GM12878 (cell line): Measurements from ENCODE around the gene SHISA6. TPM values are rescaled to one million over a fixed set of nuclear protein-coding genes. Genes with fewer than 3 reads are reported as not detected.

Experiments used
- ATAC-seq: fragments of 200-7000 bp; cut with Tn5 transposase; 3 replicates; pipeline ENCODE4 v1.9.1; 2020; ENCODE audit warnings: mild to moderate bottlenecking, moderate library complexity
- BruUV-seq: library from RNA; stranded (reverse); fragments of 400-500 nt; replicated peaks from 2 replicates; lab custom pipeline; 2021; lab: Mats Ljungman, UMichigan
- CTCF ChIA-PET: fragments of 300-600 bp; sonication (Branson Sonifier 250); formaldehyde crosslinking; extraction: SDS; loops from one replicate; lab custom pipeline; 2021; ENCODE audit warnings: inconsistent platforms; lab: Yijun Ruan, JAX
- POLR2A ChIA-PET: fragments of 350-600 bp; formaldehyde crosslinking; extraction: SDS; loops from one replicate; lab custom pipeline; 2021; ENCODE audit warnings: inconsistent platforms; lab: Charles Lee
- RAD21 ChIA-PET: fragments of 300-600 bp; sonication (Branson Sonifier 250); formaldehyde crosslinking; loops from one replicate; lab custom pipeline; 2023; ENCODE audit warnings: antibody characterized with exemption; ENCODE audit not compliant: unreplicated experiment; lab: Charles Lee
- SMC1A ChIA-PET: fragments of 300-600 bp; sonication (Branson Sonifier 250); formaldehyde crosslinking; loops from one replicate; lab custom pipeline; 2023; ENCODE audit not compliant: unreplicated experiment, uncharacterized antibody; lab: Charles Lee
- DNase-seq: peaks from one replicate; pipeline ENCODE4 v3.0.0-alpha.2; 2011; ENCODE audit warnings: low read depth, low spot score
- FAIRE-seq: peaks from 3 replicates; lab custom pipeline; 2011; peaks lifted over from hg19 to GRCh38; lab: Jason Lieb, UNC
- H2AFZ ChIP-seq: 2 replicates; pipeline ENCODE4 v1.6.0; 2011; ENCODE audit warnings: low read depth, low read length, control low read depth; ENCODE audit not compliant: control insufficient read depth
- H3K27ac ChIP-seq: 2 replicates; pipeline ENCODE4 v1.5.1; 2011; ENCODE audit warnings: control low read depth; ENCODE audit not compliant: control insufficient read depth, insufficient read depth
- H3K27me3 ChIP-seq, 2 experiments: replicated peaks in 1 of 2; 2 replicates each; pipeline versions ENCODE4 v1.6.0 to v1.6.1; 2011; ENCODE audit warnings: low read length in 1 of 2; ENCODE audit not compliant: control insufficient read depth in 2 of 2, insufficient read depth in 2 of 2
- H3K36me3 ChIP-seq, 2 experiments: 2 replicates each; pipeline ENCODE4 v1.5.1; 2011; ENCODE audit warnings: low read length in 1 of 2; ENCODE audit not compliant: control insufficient read depth in 2 of 2, insufficient read depth in 2 of 2
- H3K4me1 ChIP-seq: 2 replicates; pipeline ENCODE4 v1.6.1; 2011; ENCODE audit warnings: mild to moderate bottlenecking, low read length, moderate library complexity, mixed read lengths; ENCODE audit not compliant: control insufficient read depth, insufficient read depth
- H3K4me2 ChIP-seq: 2 replicates; pipeline ENCODE4 v1.6.0; 2011; ENCODE audit warnings: control low read depth; ENCODE audit not compliant: control insufficient read depth, insufficient read depth
- H3K4me3 ChIP-seq: fragments of 200-600 bp; sonication (generic); 2 replicates; pipeline ENCODE4 v1.5.1; 2016
- H3K79me2 ChIP-seq: 2 replicates; pipeline ENCODE4 v1.6.0; 2011; ENCODE audit warnings: low read length; ENCODE audit not compliant: control insufficient read depth, insufficient read depth
- H3K9ac ChIP-seq: 2 replicates; pipeline ENCODE4 v1.8.0; 2011; ENCODE audit warnings: low read length, control low read depth, mixed read lengths; ENCODE audit not compliant: control insufficient read depth, insufficient read depth
- H3K9me3 ChIP-seq: replicated peaks from 3 replicates; pipeline ENCODE4 v1.5.1; 2011; ENCODE audit warnings: mild to moderate bottlenecking, low read length; ENCODE audit not compliant: control insufficient read depth, insufficient read depth
- H4K20me1 ChIP-seq: 2 replicates; pipeline ENCODE4 v1.6.0; 2011; ENCODE audit not compliant: control insufficient read depth, insufficient read depth
- E2F8 ChIP-seq: fragments of 450-650 bp; IDR thresholded peaks from 2 replicates; pipeline ENCODE4 v1.6.1; 2018; ENCODE audit warnings: mild to moderate bottlenecking, low read depth, moderate library complexity; ENCODE audit not compliant: partially characterized antibody
- EZH2 ChIP-seq: IDR thresholded peaks from 2 replicates; pipeline ENCODE4 v1.6.1; 2012; ENCODE audit warnings: low read depth, mild to moderate bottlenecking, control low read depth, inconsistent platforms, low read length, borderline replicate concordance; ENCODE audit not compliant: control insufficient read depth
- MYB ChIP-seq: fragments of 150-350 bp; IDR thresholded peaks from 2 replicates; pipeline ENCODE4 v1.6.1; 2014; ENCODE audit warnings: mild to moderate bottlenecking, low read depth, low read length, borderline replicate concordance
- NR2C2 ChIP-seq: IDR thresholded peaks from 2 replicates; pipeline ENCODE4 v1.6.1; 2011; ENCODE audit warnings: borderline replicate concordance, low read depth; ENCODE audit not compliant: control insufficient read depth, insufficient read length
- NR2F1 ChIP-seq: fragments of 450-650 bp; conservative IDR thresholded peaks from 2 replicates; pipeline ENCODE4 v1.6.1; 2017; ENCODE audit warnings: mild to moderate bottlenecking
- ZNF592 ChIP-seq: fragments of 450-650 bp; IDR thresholded peaks from 2 replicates; pipeline ENCODE4 v1.6.1; 2017; ENCODE audit warnings: mild to moderate bottlenecking, moderate library complexity
- WGBS: methylation state at CpG from one replicate; pipeline ENCODE4 v1.1.6; 2016; ENCODE audit warnings: low lambda C conversion rate; ENCODE audit not compliant: insufficient replicate concordance, insufficient coverage; ENCODE audit errors: missing lambda C conversion rate; 5-methylcytosine and 5-hydroxymethylcytosine counted together
- in situ Hi-C: fragments of 300-500 bp; cut with MboI; formaldehyde crosslinking; loops from 9 replicates; pipeline ENCODE4 v1.14.3; 2018; ENCODE audit warnings: mixed read lengths
- intact Hi-C: fragments of 100-400 bp; cut with micrococcal nuclease; formaldehyde crosslinking; loops from one replicate; pipeline ENCODE4 v1.14.2; 2022; ENCODE audit not compliant: unreplicated experiment
- polyA plus RNA-seq, 11 experiments: library from polyadenylated mRNA; depleted of rRNA in 4 of 11; unstranded in 6 of 11; stranded (reverse) in 5 of 11; fragments of >200 nt; fragmentation: Nextera tagmentation in 4 of 11; fragmentation: Illumina TruSeq in 1 of 11; extraction: Ambion mirVana in 4 of 11; extraction: Trizol in 1 of 11; gene quantifications; 1 replicate in 1 of 11; 2 replicates in 10 of 11; pipeline versions ENCODE4 v1.2.1 to v1.2.3, GENCODE V29; 2011 to 2016; ENCODE audit warnings: inconsistent platforms in 2 of 11, missing spikeins in 2 of 11, low read depth in 1 of 11
- total RNA-seq, 4 experiments: library from RNA; depleted of rRNA in 3 of 4; stranded (reverse); fragments of >200 nt in 3 of 4; fragmentation: Illumina TruSeq in 1 of 4; extraction: Trizol in 1 of 4; gene quantifications; 2 replicates each; pipeline versions ENCODE4 v1.2.1 to v1.2.3, GENCODE V29; 2013 to 2021

The SHISA6 gene
- total and polyA plus RNA-seq, 10 of the 15 experiments (the other 5 are each of a cell fraction or from before 2014, with no cell fraction given), result not detected

GRCh38 chr17:11583306-11583992, 342.4 kb downstream of the SHISA6 start:
- ChIA-PET SMC1A (no interaction called here), CTCF (no interaction called here), POLR2A (no interaction called here)
- H3K4me3 ChIP-seq, result no peak overlapping the region
- no peaks in the 10 kb centered on the region for H3K27me3 ChIP-seq
- no peak overlapping the region for H2AFZ ChIP-seq
- H3K4me1 ChIP-seq, result no peaks in the 10 kb centered on the region
- intact Hi-C loops, result no loop called here
- FAIRE-seq (no peak), ATAC-seq (no peak)
- in situ Hi-C loops, result no loop called here
- H3K4me2 ChIP-seq, result no peak overlapping the region
- H3K9ac ChIP-seq, result no peak overlapping the region
- H3K79me2 ChIP-seq, result no peaks in the 10 kb centered on the region
- TF ChIP-seq ZNF592 (no peak), EZH2 (no peak), NR2F1 (no peak), NR2C2 (no peak), MYB (no peak), E2F8 (no peak)
- TF ChIP-seq, all 136 proteins: peak for 0
- no TSS peak for BruUV-seq
- WGBS, result 9% methylated on average over 9 of the region's 9 CpGs
- no peaks in the 10 kb centered on the region for H3K36me3 ChIP-seq
- RAD21 ChIA-PET, result no interaction called here
- no peaks in the 10 kb centered on the region for H4K20me1 ChIP-seq
- H3K27ac ChIP-seq, result no peak overlapping the region
- no peaks in the 10 kb centered on the region; the same call in 2 of the 3 replicates for H3K9me3 ChIP-seq
- no peak for DNase-seq
